Endometrium (tissue), 2 donors: ENCODE results near the gene MLX.
"Not testable (repeated sequence)": the region's sequence is repeated elsewhere in the genome, so short reads cannot be mapped to it uniquely, and the experiment has no call there.

Source experiments
- FAIRE-seq: peaks from 2 replicates; lab custom pipeline; 2012; peaks lifted over from hg19 to GRCh38; lab: Jason Lieb, UNC
- donor health status: control.
- donor health status: control.

Gene MLX

DNA sequence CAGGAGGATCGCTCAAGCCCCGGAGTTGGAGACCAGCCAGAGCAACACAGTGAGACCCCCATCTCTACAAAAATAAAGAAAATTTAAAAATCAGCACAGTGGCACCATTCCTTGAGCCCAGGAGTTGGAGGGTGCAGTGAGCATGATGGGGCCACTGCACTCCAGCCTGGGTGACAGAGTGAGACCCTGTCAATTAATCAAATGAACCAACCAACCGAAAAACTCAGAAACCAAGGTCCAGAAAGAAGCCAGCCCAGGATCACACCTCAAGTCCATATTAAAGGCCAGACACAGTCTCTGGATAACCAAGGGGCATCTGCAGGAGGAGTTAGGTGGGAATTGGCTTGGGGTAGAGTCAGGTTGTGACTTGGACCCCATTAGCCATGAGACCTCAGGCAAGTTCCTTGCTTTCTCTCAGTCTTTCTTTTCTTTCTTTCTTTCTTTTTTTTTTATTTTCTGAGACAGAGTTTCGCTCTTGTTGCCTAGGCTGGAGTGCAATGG lies 11.7 kb upstream of the MLX start:
- FAIRE-seq: no peak

GRCh38 chr17:42555961-42556617 lies 10.8 kb upstream of the MLX start:
- not testable (repeated sequence) for FAIRE-seq

- no peak for FAIRE-seq
Observed at GRCh38 chr17:42559075-42559474, 7.8 kb upstream of the MLX start.

DNA sequence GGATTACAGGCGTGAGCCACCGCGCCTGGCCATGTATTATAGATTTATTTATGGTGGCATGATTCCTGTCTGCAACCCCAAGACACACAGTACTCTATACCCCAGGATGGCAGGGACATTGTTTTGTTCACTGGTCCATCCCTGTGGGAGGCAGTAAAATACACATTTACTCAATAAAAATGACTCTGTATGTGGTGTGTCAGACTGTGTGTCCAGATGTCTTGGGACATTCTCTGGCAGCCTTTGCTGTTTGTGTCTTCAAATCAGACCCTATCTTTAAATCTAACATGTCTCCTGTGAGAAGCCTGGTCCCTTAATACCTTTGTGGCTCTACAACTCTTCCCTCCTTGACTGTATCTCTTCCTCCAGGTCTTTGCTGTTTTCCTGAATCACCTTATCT lies 6.7 kb upstream of the MLX start:
- FAIRE-seq: no peak

- peak; percentile 76 for FAIRE-seq
Observed at GRCh38 chr17:42561897-42562387, 5.0 kb upstream of the MLX start, which contains the start of gene COASY. Gene COASY, plus strand, starts transcription at chr17:42562148. Its CDS starts 475 bp downstream, at chr17:42562623.

GRCh38 chr17:42562388-42563142 lies 4.3 kb upstream of the MLX start:
- FAIRE-seq: no peak

- no peak for FAIRE-seq
Observed at GRCh38 chr17:42563143-42563509, 3.8 kb upstream of the MLX start.

DNA sequence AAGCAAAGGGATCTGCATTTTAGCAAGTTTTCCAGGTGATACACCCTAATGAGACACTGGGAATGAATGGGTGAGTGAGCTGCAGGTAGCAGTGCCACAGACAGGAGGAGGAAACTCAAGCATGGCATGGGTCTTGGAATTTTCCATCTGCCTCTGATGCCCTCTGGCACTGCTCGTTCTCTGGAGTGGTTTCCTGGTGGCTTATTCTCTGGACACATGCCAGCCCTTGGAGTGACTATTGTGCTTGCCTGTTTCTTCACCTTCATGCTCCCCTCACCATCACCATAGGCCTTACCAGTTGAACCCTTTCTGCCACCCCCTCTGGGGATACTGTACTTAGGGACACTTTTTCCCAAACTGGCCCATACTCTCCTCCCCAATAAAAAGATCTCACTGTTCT lies 3.4 kb upstream of the MLX start:
- FAIRE-seq: no peak

DNA sequence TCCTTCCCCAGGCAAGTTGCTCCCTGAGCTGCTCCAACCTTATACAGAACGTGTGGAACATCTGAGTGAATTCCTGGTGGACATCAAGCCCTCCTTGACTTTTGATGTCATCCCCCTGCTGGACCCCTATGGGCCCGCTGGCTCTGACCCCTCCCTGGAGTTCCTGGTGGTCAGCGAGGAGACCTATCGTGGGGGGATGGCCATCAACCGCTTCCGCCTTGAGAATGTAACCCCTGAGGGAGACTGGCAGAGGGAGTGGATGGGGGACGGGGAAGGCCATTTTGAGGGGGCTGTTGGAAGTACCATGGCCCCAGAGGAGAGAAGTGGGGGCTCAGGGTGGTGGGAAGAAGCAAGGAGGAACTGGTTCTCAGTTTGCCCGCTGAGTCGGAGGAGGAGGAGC lies 3.0 kb upstream of the MLX start:
- FAIRE-seq: no peak

GRCh38 chr17:42564815-42565522 lies 1.9 kb upstream of the MLX start:
- FAIRE-seq: no peak

GRCh38 chr17:42565523-42566214 lies 1.2 kb upstream of the MLX start:
- FAIRE-seq: no peak

DNA sequence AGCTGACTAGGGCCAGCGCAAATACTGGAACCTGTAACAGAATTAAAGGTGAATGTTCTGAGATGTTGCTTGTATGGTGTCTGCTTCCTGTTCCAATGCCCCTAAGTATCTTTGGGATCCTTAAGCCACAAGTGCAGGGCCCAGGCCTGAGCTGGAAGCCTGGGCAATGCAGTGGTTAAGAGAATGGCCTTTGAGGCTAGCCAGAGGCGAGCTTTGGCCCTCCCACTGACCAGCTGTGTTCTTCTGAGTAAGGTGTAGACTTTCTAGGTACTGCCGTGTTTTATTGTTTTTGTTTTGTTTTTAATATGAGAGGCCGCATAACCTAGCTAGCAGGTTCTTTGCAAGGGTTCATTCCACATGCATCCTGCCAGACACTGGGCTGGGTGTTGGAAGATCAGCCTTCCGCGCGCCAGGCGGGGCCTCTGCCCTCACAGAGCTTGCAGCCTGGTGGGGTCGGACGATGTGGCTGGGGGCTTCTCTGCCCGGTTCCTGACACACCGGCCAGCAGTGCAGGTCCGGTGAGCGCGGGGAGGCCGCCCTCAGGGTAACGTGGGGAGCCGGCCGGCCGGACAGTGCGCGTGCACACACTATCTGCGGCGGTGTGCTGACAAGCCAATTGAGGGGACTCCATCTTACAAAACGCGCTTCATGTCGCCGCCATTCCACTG lies 551 bp upstream of the MLX start:
- FAIRE-seq: no peak

- FAIRE-seq: no peak
Observed at GRCh38 chr17:42568341-42569111, 1.6 kb downstream of the MLX start.

DNA sequence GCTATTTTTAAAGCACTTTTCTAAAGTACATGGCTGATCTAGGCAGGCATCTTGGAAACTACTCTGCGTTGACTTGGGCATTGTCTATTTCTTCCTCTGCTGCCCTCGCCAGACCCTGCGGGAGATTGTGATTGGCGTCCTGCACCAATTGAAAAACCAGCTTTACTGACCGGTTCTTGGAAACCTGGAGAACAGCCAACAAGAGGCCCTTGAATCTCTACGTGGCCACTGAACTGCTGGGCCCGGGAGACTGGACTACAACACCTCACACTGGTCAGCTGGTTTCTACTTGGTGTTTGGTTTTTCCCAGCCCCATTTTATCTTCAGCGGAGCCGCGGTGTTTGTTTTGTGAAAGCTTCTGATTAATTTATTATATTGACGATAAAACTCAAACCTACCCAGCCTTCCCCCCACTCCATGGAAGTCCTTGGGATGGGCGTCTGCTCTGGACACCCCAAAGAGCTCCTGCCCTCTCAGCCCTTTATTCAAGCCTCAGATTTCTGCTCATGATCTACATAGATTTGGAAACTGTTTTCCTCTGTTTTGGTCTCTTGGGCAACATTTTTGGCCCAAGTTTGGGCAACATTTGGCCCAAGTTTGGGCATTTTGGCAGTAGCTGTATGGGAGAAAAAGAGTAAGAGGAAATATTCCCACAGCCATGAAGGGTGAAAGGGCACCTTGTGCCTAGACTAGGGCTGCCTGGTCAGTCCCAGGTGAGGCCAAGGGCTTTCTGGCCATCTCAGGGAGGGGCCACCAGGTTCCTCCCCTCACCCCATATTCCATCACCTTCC lies 4.7 kb downstream of the MLX start:
- FAIRE-seq: no peak

- FAIRE-seq: no peak
Observed at GRCh38 chr17:42573095-42573494, 6.2 kb downstream of the MLX start.

- no peak for FAIRE-seq
Observed at GRCh38 chr17:42574463-42574862, 7.6 kb downstream of the MLX start.

DNA sequence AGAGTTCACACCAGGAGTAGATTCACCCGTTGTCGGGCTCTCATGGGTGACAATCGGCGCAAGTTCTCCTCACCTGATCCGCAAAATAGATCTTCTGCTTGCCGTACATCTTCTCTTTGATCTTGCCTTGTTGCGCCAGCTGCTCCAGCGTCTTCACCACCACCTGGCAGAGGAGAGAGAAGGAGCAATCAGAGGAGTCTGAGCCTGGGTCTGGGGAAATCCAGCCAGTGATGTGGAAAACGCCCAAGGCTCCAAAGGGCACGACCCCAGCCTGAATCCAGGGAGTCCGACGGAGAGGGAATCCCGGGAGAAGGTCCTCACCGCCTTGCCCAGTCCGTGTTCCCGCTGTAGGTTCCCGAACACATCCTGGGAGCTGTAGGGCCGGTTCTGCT lies 10.2 kb downstream of the MLX start:
- no peak for FAIRE-seq

DNA sequence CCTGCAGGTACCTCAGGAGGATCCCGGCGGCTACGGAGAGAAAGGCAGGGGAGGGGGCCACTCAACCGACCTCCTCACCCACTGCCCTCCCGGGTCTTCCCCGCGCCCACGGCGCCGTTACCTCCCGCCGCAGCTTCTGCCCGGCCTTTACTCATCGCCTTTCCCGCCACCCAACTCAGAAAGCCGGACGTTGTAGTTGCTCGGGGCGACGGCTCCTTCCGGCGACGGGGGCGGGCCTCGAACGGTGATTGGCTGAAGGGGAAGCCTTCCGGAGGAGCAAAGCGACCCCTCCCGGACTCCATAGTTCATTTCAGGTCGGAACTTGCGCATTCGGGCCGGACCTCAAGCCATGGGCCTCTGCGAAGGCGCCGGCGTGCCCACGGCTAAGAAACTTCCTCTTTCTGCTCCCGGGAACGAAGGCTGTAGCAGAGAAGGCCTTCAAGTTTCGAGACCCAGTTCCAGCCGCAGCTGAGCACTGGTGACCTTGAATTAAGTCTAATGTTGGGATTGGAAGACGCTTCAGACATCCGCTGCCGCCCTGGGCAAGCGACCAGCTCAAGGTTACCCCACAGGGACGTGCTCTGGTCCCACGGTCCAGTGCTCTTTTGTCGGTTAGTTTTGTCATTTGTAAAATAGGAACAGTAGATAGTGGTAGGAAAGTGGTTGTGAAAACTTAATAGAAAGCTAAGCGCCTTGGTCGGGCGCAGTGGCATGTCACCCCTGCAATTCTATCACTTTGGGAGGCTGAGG lies 10.8 kb downstream of the MLX start, which contains the start of gene PSMC3IP:
Gene PSMC3IP (minus strand): TSS at position 198 of the 750 bp plus-strand sequence. CDS start 43 bp downstream, at position 155.
- FAIRE-seq: peak; percentile 72

DNA sequence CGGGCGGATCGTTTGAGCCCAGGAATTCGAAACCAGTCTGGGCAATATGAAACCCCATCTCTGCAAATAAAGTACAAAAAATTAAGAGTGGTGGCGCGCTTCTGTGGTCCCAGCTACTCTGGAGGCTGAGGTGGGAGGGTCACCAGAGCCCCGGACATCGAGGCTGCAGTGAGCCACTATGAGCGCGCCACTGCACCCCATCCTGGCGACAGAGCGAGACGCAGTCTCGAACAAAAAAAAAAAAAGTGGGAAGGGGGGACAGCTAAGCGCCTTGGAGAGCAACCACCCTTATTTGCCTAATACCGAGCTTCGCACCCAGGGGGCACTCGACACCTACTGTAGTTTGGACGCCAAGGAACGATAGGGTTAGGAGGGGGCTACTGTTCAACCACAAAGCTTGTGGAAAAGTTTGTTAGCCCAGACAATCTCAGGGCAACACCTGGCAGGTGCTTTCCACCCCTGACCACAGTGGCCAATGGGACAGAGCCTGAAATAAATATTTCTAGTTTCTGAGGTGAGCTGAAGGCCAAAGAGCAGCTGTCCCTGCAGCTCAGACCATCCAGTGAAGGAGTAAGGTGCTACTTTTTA lies 11.5 kb downstream of the MLX start:
- no peak for FAIRE-seq
